GM12878 (cell line): ENCODE data around the gene FAM161A. TPM values are rescaled to one million over a fixed set of nuclear protein-coding genes. Genes with fewer than 3 reads are reported as not detected.

ENCODE experiments used
- ATAC-seq: fragments of 200-7000 bp; cut with Tn5 transposase; 3 replicates; pipeline ENCODE4 v1.9.1; 2020; ENCODE audit warnings: mild to moderate bottlenecking, moderate library complexity
- BruUV-seq: library from RNA; stranded (reverse); fragments of 400-500 nt; replicated peaks from 2 replicates; lab custom pipeline; 2021; lab: Mats Ljungman, UMichigan
- CTCF ChIA-PET: fragments of 300-600 bp; sonication (Branson Sonifier 250); formaldehyde crosslinking; extraction: SDS; loops from one replicate; lab custom pipeline; 2021; ENCODE audit warnings: inconsistent platforms; lab: Yijun Ruan, JAX
- POLR2A ChIA-PET: fragments of 350-600 bp; formaldehyde crosslinking; extraction: SDS; loops from one replicate; lab custom pipeline; 2021; ENCODE audit warnings: inconsistent platforms; lab: Charles Lee
- RAD21 ChIA-PET: fragments of 300-600 bp; sonication (Branson Sonifier 250); formaldehyde crosslinking; loops from one replicate; lab custom pipeline; 2023; ENCODE audit warnings: antibody characterized with exemption; ENCODE audit not compliant: unreplicated experiment; lab: Charles Lee
- SMC1A ChIA-PET: fragments of 300-600 bp; sonication (Branson Sonifier 250); formaldehyde crosslinking; loops from one replicate; lab custom pipeline; 2023; ENCODE audit not compliant: unreplicated experiment, uncharacterized antibody; lab: Charles Lee
- DNase-seq: peaks from one replicate; pipeline ENCODE4 v3.0.0-alpha.2; 2011; ENCODE audit warnings: low read depth, low spot score
- FAIRE-seq: peaks from 3 replicates; lab custom pipeline; 2011; peaks lifted over from hg19 to GRCh38; lab: Jason Lieb, UNC
- H2AFZ ChIP-seq: 2 replicates; pipeline ENCODE4 v1.6.0; 2011; ENCODE audit warnings: low read depth, low read length, control low read depth; ENCODE audit not compliant: control insufficient read depth
- H3K27ac ChIP-seq: 2 replicates; pipeline ENCODE4 v1.5.1; 2011; ENCODE audit warnings: control low read depth; ENCODE audit not compliant: control insufficient read depth, insufficient read depth
- H3K27me3 ChIP-seq, 2 experiments: replicated peaks in 1 of 2; 2 replicates each; pipeline versions ENCODE4 v1.6.0 to v1.6.1; 2011; ENCODE audit warnings: low read length in 1 of 2; ENCODE audit not compliant: control insufficient read depth in 2 of 2, insufficient read depth in 2 of 2
- H3K36me3 ChIP-seq, 2 experiments: 2 replicates each; pipeline ENCODE4 v1.5.1; 2011; ENCODE audit warnings: low read length in 1 of 2; ENCODE audit not compliant: control insufficient read depth in 2 of 2, insufficient read depth in 2 of 2
- H3K4me1 ChIP-seq: 2 replicates; pipeline ENCODE4 v1.6.1; 2011; ENCODE audit warnings: mild to moderate bottlenecking, low read length, moderate library complexity, mixed read lengths; ENCODE audit not compliant: control insufficient read depth, insufficient read depth
- H3K4me2 ChIP-seq: 2 replicates; pipeline ENCODE4 v1.6.0; 2011; ENCODE audit warnings: control low read depth; ENCODE audit not compliant: control insufficient read depth, insufficient read depth
- H3K4me3 ChIP-seq: fragments of 200-600 bp; sonication (generic); 2 replicates; pipeline ENCODE4 v1.5.1; 2016
- H3K79me2 ChIP-seq: 2 replicates; pipeline ENCODE4 v1.6.0; 2011; ENCODE audit warnings: low read length; ENCODE audit not compliant: control insufficient read depth, insufficient read depth
- H3K9ac ChIP-seq: 2 replicates; pipeline ENCODE4 v1.8.0; 2011; ENCODE audit warnings: low read length, control low read depth, mixed read lengths; ENCODE audit not compliant: control insufficient read depth, insufficient read depth
- H3K9me3 ChIP-seq: replicated peaks from 3 replicates; pipeline ENCODE4 v1.5.1; 2011; ENCODE audit warnings: mild to moderate bottlenecking, low read length; ENCODE audit not compliant: control insufficient read depth, insufficient read depth
- H4K20me1 ChIP-seq: 2 replicates; pipeline ENCODE4 v1.6.0; 2011; ENCODE audit not compliant: control insufficient read depth, insufficient read depth
- ASH2L ChIP-seq: fragments of 300-600, 200-600 bp; sonication (generic); IDR thresholded peaks from 2 replicates; pipeline ENCODE4 v1.6.1; 2017; ENCODE audit warnings: low read depth, mild to moderate bottlenecking, borderline replicate concordance
- CEBPB ChIP-seq, 2 experiments: fragments of 150-350 bp in 1 of 2; IDR thresholded peaks; 2 replicates each; pipeline ENCODE4 v1.6.1; 2012 to 2014; ENCODE audit warnings: low read depth in 2 of 2, low read length in 2 of 2, borderline replicate concordance in 1 of 2, inconsistent platforms in 1 of 2
- CHD2 ChIP-seq: IDR thresholded peaks from 2 replicates; pipeline ENCODE4 v1.6.1; 2011; ENCODE audit warnings: low read depth, low read length, improper control_type of control experiment, borderline replicate concordance
- ESRRA ChIP-seq: IDR thresholded peaks from 2 replicates; pipeline ENCODE4 v1.6.1; 2012; ENCODE audit warnings: mild to moderate bottlenecking, low read length, improper control_type of control experiment
- HDGF ChIP-seq: fragments of 450-650 bp; IDR thresholded peaks from 2 replicates; pipeline ENCODE4 v1.6.1; 2016; ENCODE audit warnings: antibody characterized with exemption
- KLF5 ChIP-seq: fragments of 450-650 bp; IDR thresholded peaks from 2 replicates; pipeline ENCODE4 v1.6.1; 2014; ENCODE audit warnings: mild to moderate bottlenecking; ENCODE audit not compliant: partially characterized antibody
- LARP7 ChIP-seq: fragments of 450-650 bp; IDR thresholded peaks from 2 replicates; pipeline ENCODE4 v1.6.1; 2017; ENCODE audit warnings: mild to moderate bottlenecking
- NFYA ChIP-seq: IDR thresholded peaks from 2 replicates; pipeline ENCODE4 v1.6.1; 2011; ENCODE audit warnings: low read depth, mild to moderate bottlenecking, low read length, improper control_type of control experiment, borderline replicate concordance
- NR2C2 ChIP-seq: IDR thresholded peaks from 2 replicates; pipeline ENCODE4 v1.6.1; 2011; ENCODE audit warnings: borderline replicate concordance, low read depth; ENCODE audit not compliant: control insufficient read depth, insufficient read length
- RB1 ChIP-seq: fragments of 450-650 bp; formaldehyde crosslinking; IDR thresholded peaks from 2 replicates; pipeline ENCODE4 v1.6.1; 2017; ENCODE audit warnings: mild to moderate bottlenecking, borderline replicate concordance
- RCOR1 ChIP-seq: conservative IDR thresholded peaks from 2 replicates; pipeline ENCODE4 v1.6.1; 2012; ENCODE audit warnings: low read depth, low read length, improper control_type of control experiment
- TARDBP ChIP-seq: IDR thresholded peaks from 2 replicates; pipeline ENCODE4 v1.6.1; 2016; ENCODE audit warnings: borderline replicate concordance
- TCF12 ChIP-seq: IDR thresholded peaks from 2 replicates; pipeline ENCODE4 v1.6.1; 2011; ENCODE audit warnings: low read depth, mild to moderate bottlenecking, low read length
- ZSCAN29 ChIP-seq: fragments of 450-650 bp; IDR thresholded peaks from 2 replicates; pipeline ENCODE4 v1.6.1; 2017; ENCODE audit warnings: mild to moderate bottlenecking, moderate library complexity
- ZZZ3 ChIP-seq: IDR thresholded peaks from 2 replicates; pipeline ENCODE4 v1.6.1; 2011; ENCODE audit warnings: low read depth; ENCODE audit not compliant: control insufficient read depth, insufficient read length
- WGBS: methylation state at CpG from one replicate; pipeline ENCODE4 v1.1.6; 2016; ENCODE audit warnings: low lambda C conversion rate; ENCODE audit not compliant: insufficient replicate concordance, insufficient coverage; ENCODE audit errors: missing lambda C conversion rate; 5-methylcytosine and 5-hydroxymethylcytosine counted together
- in situ Hi-C: fragments of 300-500 bp; cut with MboI; formaldehyde crosslinking; loops from 9 replicates; pipeline ENCODE4 v1.14.3; 2018; ENCODE audit warnings: mixed read lengths
- intact Hi-C: fragments of 100-400 bp; cut with micrococcal nuclease; formaldehyde crosslinking; loops from one replicate; pipeline ENCODE4 v1.14.2; 2022; ENCODE audit not compliant: unreplicated experiment
- polyA plus RNA-seq, 11 experiments: library from polyadenylated mRNA; depleted of rRNA in 4 of 11; unstranded in 6 of 11; stranded (reverse) in 5 of 11; fragments of >200 nt; fragmentation: Nextera tagmentation in 4 of 11; fragmentation: Illumina TruSeq in 1 of 11; extraction: Ambion mirVana in 4 of 11; extraction: Trizol in 1 of 11; gene quantifications; 1 replicate in 1 of 11; 2 replicates in 10 of 11; pipeline versions ENCODE4 v1.2.1 to v1.2.3, GENCODE V29; 2011 to 2016; ENCODE audit warnings: inconsistent platforms in 2 of 11, missing spikeins in 2 of 11, low read depth in 1 of 11
- total RNA-seq, 4 experiments: library from RNA; depleted of rRNA in 3 of 4; stranded (reverse); fragments of >200 nt in 3 of 4; fragmentation: Illumina TruSeq in 1 of 4; extraction: Trizol in 1 of 4; gene quantifications; 2 replicates each; pipeline versions ENCODE4 v1.2.1 to v1.2.3, GENCODE V29; 2013 to 2021
- TF ChIP-seq, protein P1 (sequence below): fragments of 450-650 bp; conservative IDR thresholded peaks from 2 replicates; pipeline ENCODE4 v1.6.1; 2017; ENCODE audit warnings: mild to moderate bottlenecking, moderate library complexity
- TF ChIP-seq, protein P2 (sequence below): fragments of 450-650 bp; IDR thresholded peaks from 2 replicates; pipeline ENCODE4 v1.6.1; 2017; ENCODE audit warnings: mild to moderate bottlenecking, moderate library complexity
- TF ChIP-seq, protein P3 (sequence below): fragments of 450-650 bp; IDR thresholded peaks from 2 replicates; pipeline ENCODE4 v1.6.1; 2017; ENCODE audit warnings: low read depth, mild to moderate bottlenecking, moderate library complexity

The FAM161A gene
- total and polyA plus RNA-seq, 10 of the 15 experiments (the other 5 are each of a cell fraction or from before 2014, with no cell fraction given), result 2.2 to 12.2 (median 8.9) TPM

- BruUV-seq, result no TSS peak
- Histone ChIP-seq H3K27me3 (no peaks in the 10 kb centered on the region), H3K27ac (no peak overlapping the region), H3K79me2 (no peaks in the 10 kb centered on the region), H3K9me3 (no peaks in the 10 kb centered on the region), H3K9ac (no peak overlapping the region), H3K4me1 (peaks cover 4% of the 10 kb centered on the region; the same call in 1 of the 2 replicates), H3K4me3 (no peak overlapping the region), H2AFZ (no peak overlapping the region), H3K4me2 (no peak overlapping the region), H3K36me3 (no peaks in the 10 kb centered on the region), H4K20me1 (no peaks in the 10 kb centered on the region)
- SMC1A ChIA-PET, result no interaction called here
- intact Hi-C loops, result no loop called here
- RAD21 ChIA-PET, result no interaction called here
- TF ChIP-seq RCOR1 (no peak), CEBPB (IDR thresholded peaks at IDR 0.05; ENCODE audit: borderline replicate concordance in 1 of 2, low read depth in 2 of 2, low read length in 2 of 2) (no peak), TCF12 (no peak), RB1 (no peak), TARDBP (no peak), HDGF (no peak), ASH2L (no peak), NFYA (no peak), KLF5 (no peak), CHD2 (no peak), ESRRA (no peak), ZSCAN29 (no peak), ZZZ3 (no peak), NR2C2 (no peak), LARP7 (no peak)
- TF ChIP-seq, protein P1, sequence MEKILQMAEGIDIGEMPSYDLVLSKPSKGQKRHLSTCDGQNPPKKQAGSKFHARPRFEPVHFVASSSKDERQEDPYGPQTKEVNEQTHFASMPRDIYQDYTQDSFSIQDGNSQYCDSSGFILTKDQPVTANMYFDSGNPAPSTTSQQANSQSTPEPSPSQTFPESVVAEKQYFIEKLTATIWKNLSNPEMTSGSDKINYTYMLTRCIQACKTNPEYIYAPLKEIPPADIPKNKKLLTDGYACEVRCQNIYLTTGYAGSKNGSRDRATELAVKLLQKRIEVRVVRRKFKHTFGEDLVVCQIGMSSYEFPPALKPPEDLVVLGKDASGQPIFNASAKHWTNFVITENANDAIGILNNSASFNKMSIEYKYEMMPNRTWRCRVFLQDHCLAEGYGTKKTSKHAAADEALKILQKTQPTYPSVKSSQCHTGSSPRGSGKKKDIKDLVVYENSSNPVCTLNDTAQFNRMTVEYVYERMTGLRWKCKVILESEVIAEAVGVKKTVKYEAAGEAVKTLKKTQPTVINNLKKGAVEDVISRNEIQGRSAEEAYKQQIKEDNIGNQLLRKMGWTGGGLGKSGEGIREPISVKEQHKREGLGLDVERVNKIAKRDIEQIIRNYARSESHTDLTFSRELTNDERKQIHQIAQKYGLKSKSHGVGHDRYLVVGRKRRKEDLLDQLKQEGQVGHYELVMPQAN, result no peak
- TF ChIP-seq, protein P2, sequence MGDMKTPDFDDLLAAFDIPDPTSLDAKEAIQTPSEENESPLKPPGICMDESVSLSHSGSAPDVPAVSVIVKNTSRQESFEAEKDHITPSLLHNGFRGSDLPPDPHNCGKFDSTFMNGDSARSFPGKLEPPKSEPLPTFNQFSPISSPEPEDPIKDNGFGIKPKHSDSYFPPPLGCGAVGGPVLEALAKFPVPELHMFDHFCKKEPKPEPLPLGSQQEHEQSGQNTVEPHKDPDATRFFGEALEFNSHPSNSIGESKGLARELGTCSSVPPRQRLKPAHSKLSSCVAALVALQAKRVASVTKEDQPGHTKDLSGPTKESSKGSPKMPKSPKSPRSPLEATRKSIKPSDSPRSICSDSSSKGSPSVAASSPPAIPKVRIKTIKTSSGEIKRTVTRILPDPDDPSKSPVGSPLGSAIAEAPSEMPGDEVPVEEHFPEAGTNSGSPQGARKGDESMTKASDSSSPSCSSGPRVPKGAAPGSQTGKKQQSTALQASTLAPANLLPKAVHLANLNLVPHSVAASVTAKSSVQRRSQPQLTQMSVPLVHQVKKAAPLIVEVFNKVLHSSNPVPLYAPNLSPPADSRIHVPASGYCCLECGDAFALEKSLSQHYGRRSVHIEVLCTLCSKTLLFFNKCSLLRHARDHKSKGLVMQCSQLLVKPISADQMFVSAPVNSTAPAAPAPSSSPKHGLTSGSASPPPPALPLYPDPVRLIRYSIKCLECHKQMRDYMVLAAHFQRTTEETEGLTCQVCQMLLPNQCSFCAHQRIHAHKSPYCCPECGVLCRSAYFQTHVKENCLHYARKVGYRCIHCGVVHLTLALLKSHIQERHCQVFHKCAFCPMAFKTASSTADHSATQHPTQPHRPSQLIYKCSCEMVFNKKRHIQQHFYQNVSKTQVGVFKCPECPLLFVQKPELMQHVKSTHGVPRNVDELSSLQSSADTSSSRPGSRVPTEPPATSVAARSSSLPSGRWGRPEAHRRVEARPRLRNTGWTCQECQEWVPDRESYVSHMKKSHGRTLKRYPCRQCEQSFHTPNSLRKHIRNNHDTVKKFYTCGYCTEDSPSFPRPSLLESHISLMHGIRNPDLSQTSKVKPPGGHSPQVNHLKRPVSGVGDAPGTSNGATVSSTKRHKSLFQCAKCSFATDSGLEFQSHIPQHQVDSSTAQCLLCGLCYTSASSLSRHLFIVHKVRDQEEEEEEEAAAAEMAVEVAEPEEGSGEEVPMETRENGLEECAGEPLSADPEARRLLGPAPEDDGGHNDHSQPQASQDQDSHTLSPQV, result no peak
- TF ChIP-seq, protein P3, sequence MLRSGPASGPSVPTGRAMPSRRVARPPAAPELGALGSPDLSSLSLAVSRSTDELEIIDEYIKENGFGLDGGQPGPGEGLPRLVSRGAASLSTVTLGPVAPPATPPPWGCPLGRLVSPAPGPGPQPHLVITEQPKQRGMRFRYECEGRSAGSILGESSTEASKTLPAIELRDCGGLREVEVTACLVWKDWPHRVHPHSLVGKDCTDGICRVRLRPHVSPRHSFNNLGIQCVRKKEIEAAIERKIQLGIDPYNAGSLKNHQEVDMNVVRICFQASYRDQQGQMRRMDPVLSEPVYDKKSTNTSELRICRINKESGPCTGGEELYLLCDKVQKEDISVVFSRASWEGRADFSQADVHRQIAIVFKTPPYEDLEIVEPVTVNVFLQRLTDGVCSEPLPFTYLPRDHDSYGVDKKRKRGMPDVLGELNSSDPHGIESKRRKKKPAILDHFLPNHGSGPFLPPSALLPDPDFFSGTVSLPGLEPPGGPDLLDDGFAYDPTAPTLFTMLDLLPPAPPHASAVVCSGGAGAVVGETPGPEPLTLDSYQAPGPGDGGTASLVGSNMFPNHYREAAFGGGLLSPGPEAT, result no peak
- no peak for FAIRE-seq
- no peak for ATAC-seq
- CTCF ChIA-PET, result no interaction called here
- DNase-seq, result no peak
- 89% methylated on average over 1 of the region's 2 CpGs for WGBS
- POLR2A ChIA-PET, result no interaction called here
- in situ Hi-C loops, result no loop called here
Observed at GRCh38 chr2:61795408-61795807, 58.5 kb downstream of the FAM161A start.
